GM18502 (cell line): Measurements from ENCODE around the gene MIPOL1.
"Not testable (repeated sequence)": the region's sequence is repeated elsewhere in the genome, so short reads cannot be mapped to it uniquely, and the experiment has no call there.

Source experiments
- ATAC-seq: cut with Tn5 transposase; IDR thresholded peaks from one replicate; pipeline ENCODE4 v1.9.1; 2021; ENCODE audit warnings: mild to moderate bottlenecking; ENCODE audit not compliant: unreplicated experiment, poor library complexity

The MIPOL1 gene

GRCh38 chr14:37230551-37231194 lies 32.9 kb downstream of the MIPOL1 start:
- peak; percentile 75 for ATAC-seq

GRCh38 chr14:37232907-37233481 lies 35.3 kb downstream of the MIPOL1 start:
- ATAC-seq, result peak; percentile 76

GRCh38 chr14:37234222-37234621 lies 36.5 kb downstream of the MIPOL1 start:
- no peak for ATAC-seq

GRCh38 chr14:37236044-37236443 lies 38.3 kb downstream of the MIPOL1 start:
- ATAC-seq, result not testable (repeated sequence)

GRCh38 chr14:37237094-37237493 lies 39.4 kb downstream of the MIPOL1 start:
- no peak for ATAC-seq

- no peak for ATAC-seq
Measured at GRCh38 chr14:37237735-37238200, 40.0 kb downstream of the MIPOL1 start.

- ATAC-seq, result no peak
Measured at GRCh38 chr14:37241198-37241597, 43.5 kb downstream of the MIPOL1 start.

GRCh38 chr14:37246427-37246829 lies 48.7 kb downstream of the MIPOL1 start:
- ATAC-seq, result peak; percentile 66

GRCh38 chr14:37247791-37248461 lies 50.2 kb downstream of the MIPOL1 start:
- ATAC-seq, result no peak

- ATAC-seq, result no peak
Measured at GRCh38 chr14:37251775-37252174, 54.0 kb downstream of the MIPOL1 start.

- no peak for ATAC-seq
Measured at GRCh38 chr14:37252434-37252833, 54.7 kb downstream of the MIPOL1 start.

GRCh38 chr14:37253905-37254304 lies 56.2 kb downstream of the MIPOL1 start:
- no peak for ATAC-seq

- ATAC-seq, result no peak
Measured at GRCh38 chr14:37254411-37254947, 56.7 kb downstream of the MIPOL1 start.

GRCh38 chr14:37257501-37258070 lies 59.8 kb downstream of the MIPOL1 start:
- no peak for ATAC-seq

- ATAC-seq, result no peak
Measured at GRCh38 chr14:37262649-37263048, 64.9 kb downstream of the MIPOL1 start.

GRCh38 chr14:37263656-37264236 lies 66.0 kb downstream of the MIPOL1 start:
- no peak for ATAC-seq

GRCh38 chr14:37268788-37269187 lies 71.1 kb downstream of the MIPOL1 start:
- ATAC-seq, result no peak

GRCh38 chr14:37270629-37271028 lies 72.9 kb downstream of the MIPOL1 start:
- no peak for ATAC-seq

GRCh38 chr14:37272569-37272968 lies 74.8 kb downstream of the MIPOL1 start:
- ATAC-seq, result no peak

- ATAC-seq, result no peak
Measured at GRCh38 chr14:37274652-37275051, 76.9 kb downstream of the MIPOL1 start.

- no peak for ATAC-seq
Measured at GRCh38 chr14:37275963-37276362, 78.2 kb downstream of the MIPOL1 start.
